Upper lobe of left lung (tissue), 6 donors: ENCODE results near the gene SVEP1. TPM values are rescaled to one million over a fixed set of nuclear protein-coding genes. Genes with fewer than 3 reads are reported as not detected.

Source experiments
- ATAC-seq, 2 donors: fragments of 200-7000 bp; cut with Tn5 transposase; one replicate each; pipeline ENCODE4 v1.9.1; 2022; ENCODE audit warnings: mild to moderate bottlenecking in 2 of 2, moderate library complexity in 2 of 2; ENCODE audit not compliant: low FRiP score in 2 of 2
- DNase-seq, 2 donors: peaks; one replicate each; pipeline ENCODE4 v3.0.0-alpha.2; 2019 to 2020
- H3K27ac ChIP-seq, 4 donors: fragments of 200-600 bp; sonication (generic); one replicate each; pipeline ENCODE4 v1.5.1; 2016 to 2019
- H3K27me3 ChIP-seq, 4 donors: fragments of 200-600 bp; sonication (generic); one replicate each; pipeline ENCODE4 v1.5.1; 2017 to 2019
- H3K36me3 ChIP-seq, 4 donors: fragments of 200-600 bp; sonication (generic); one replicate each; pipeline ENCODE4 v1.5.1; 2016 to 2019
- H3K4me1 ChIP-seq, 4 donors: fragments of 200-600 bp; sonication (generic); one replicate each; pipeline ENCODE4 v1.5.1; 2018 to 2019
- H3K4me3 ChIP-seq, 4 donors: fragments of 200-600 bp; sonication (generic); one replicate each; pipeline ENCODE4 v1.5.1; 2017 to 2019; ENCODE audit warnings: mild to moderate bottlenecking in 2 of 4, moderate library complexity in 1 of 4
- H3K9me3 ChIP-seq, 4 donors: fragments of 200-600 bp; sonication (generic); one replicate each; pipeline ENCODE4 v1.5.1; 2018 to 2019
- CTCF ChIP-seq, 6 experiments: fragments of 450-650 bp in 4 of 6; fragments of 200-600 bp in 2 of 6; sonication (generic) in 2 of 6; IDR thresholded peaks; one replicate each; pipeline ENCODE4 v1.5.1; 2016 to 2019; ENCODE audit warnings: antibody characterized with exemption in 6 of 6
- EP300 ChIP-seq, 4 donors: sonication (generic); formaldehyde crosslinking; IDR thresholded peaks; one replicate each; pipeline ENCODE4 v1.5.1; 2017; ENCODE audit warnings: antibody characterized with exemption in 4 of 4, control low read depth in 2 of 4
- POLR2A ChIP-seq, 4 donors: fragments of 450-650 bp; IDR thresholded peaks; one replicate each; pipeline ENCODE4 v1.5.1; 2016 to 2017; ENCODE audit warnings: antibody characterized with exemption in 4 of 4, mild to moderate bottlenecking in 2 of 4
- POLR2AphosphoS5 ChIP-seq, 2 donors: sonication (generic); formaldehyde crosslinking; IDR thresholded peaks; one replicate each; pipeline ENCODE4 v1.5.1; 2017; ENCODE audit warnings: antibody characterized with exemption in 2 of 2
- WGBS, 2 donors: methylation state at CpG; one replicate each; pipeline ENCODE4 v1.1.5; 2017 to 2018; 5-methylcytosine and 5-hydroxymethylcytosine counted together
- total RNA-seq, 6 donors: library from RNA; depleted of rRNA in 4 of 6; stranded (reverse); fragments of >200 nt in 4 of 6; gene quantifications; one replicate each; pipeline versions ENCODE4 v1.1.0 to v1.2.1, GENCODE V29; 2016 to 2021
- donor health status: DM: no; HTN: no; CAD: no; lungs with moderate emphysema.
- donor health status: DM: no; HTN: yes; CAD: no; lungs with severe emphysema.

Gene SVEP1
- total RNA-seq, 6 donors from 2014 or later: 25.4 to 54.5 (median 33.0) TPM

- ATAC-seq (no peak), DNase-seq (no peak)
- Histone ChIP-seq H3K9me3 (no peaks in the 10 kb centered on the region), H3K4me1 (peaks cover 0 to 8% (median 0%) of the 10 kb centered on the region in 4 donors), H3K27ac (no peak overlapping the region), H3K27me3 (no peaks in the 10 kb centered on the region), H3K36me3 (no peaks in the 10 kb centered on the region), H3K4me3 (no peak overlapping the region)
- TF ChIP-seq POLR2AphosphoS5 (IDR thresholded peaks at IDR 0.05): no peak
- TF ChIP-seq POLR2A (IDR thresholded peaks at IDR 0.05): no peak
- TF ChIP-seq CTCF (IDR thresholded peaks at IDR 0.05): no peak
- TF ChIP-seq EP300 (IDR thresholded peaks at IDR 0.05): no peak
- 79 to 86% methylated on average over 1 of the region's 1 CpG for WGBS, 2 donors
These were observed 248.9 kb downstream of the SVEP1 start for GRCh38 chr9:110330484-110331105.

DNA sequence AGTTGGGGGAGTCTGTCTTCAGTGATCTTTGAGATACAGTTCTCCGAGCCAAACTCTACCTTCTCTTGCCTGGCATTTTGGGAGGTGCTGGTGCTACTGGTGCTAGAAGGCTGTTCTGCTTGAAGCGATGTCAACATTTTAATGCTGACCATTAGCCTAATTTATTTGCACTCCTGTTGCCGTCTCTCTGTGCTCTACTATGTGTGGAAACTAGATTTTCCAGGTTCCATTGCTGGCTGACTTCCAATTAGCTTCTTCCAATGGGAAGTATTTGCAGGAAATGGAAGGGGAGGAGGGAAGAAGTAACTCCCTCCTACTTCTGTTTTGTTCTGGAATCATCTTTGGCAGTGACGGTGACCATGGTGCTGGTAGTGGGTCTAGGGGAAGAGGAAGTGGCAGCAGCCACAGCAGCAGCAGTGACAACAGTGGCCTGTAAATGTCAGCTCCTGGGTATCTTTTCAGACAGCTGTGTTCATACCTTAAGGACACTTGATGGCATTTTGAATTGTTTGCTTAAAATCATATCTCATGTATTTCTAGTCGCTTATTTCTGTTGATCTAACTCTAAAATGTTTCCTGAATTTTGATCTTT, 249.8 kb downstream of the SVEP1 start:
- peak in 1 of 2 donors; percentile 44 for ATAC-seq
- no peaks in the 10 kb centered on the region for H3K36me3 ChIP-seq

DNA sequence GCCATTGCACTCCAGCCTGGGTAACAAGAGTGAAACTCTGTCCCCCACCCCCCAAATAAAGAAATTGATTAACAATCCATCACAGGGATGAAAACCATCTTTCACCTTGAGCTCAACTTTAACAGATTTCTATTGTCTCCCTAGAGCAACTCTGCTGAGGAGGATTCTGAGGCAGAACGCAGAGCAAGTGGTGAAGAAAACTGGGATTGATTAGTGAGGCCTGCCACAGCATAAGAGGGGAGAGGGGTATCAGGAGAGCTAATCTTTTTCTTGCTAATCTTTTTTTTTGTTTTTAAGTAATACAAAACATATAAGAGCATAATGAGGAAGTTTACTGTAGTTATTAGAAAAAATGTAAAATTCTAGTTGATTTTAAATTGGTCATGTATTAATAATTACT, 250.8 kb downstream of the SVEP1 start:
- Histone ChIP-seq H3K27me3 (no peaks in the 10 kb centered on the region), H3K9me3 (no peaks in the 10 kb centered on the region), H3K4me1 (peaks cover 0 to 8% (median 0%) of the 10 kb centered on the region in 4 donors), H3K27ac (no peak overlapping the region), H3K36me3 (no peaks in the 10 kb centered on the region), H3K4me3 (no peak overlapping the region)
- TF ChIP-seq EP300 (IDR thresholded peaks at IDR 0.05) (no peak), CTCF (IDR thresholded peaks at IDR 0.05) (no peak), POLR2AphosphoS5 (IDR thresholded peaks at IDR 0.05) (no peak), POLR2A (IDR thresholded peaks at IDR 0.05) (no peak)
- 79 to 89% methylated on average over 1 of the region's 1 CpG for WGBS, 2 donors
- DNase-seq: no peak
- ATAC-seq: no peak

More for the DNA sequence above, 249.8 kb downstream of the SVEP1 start:
- no peak overlapping the region for H3K4me3 ChIP-seq
- no peaks in the 10 kb centered on the region for H3K27me3 ChIP-seq
- peaks cover 0 to 8% (median 0%) of the 10 kb centered on the region in 4 donors for H3K4me1 ChIP-seq
- no peak for TF ChIP-seq CTCF (IDR thresholded peaks at IDR 0.05)
- TF ChIP-seq EP300 (IDR thresholded peaks at IDR 0.05): no peak
- no peak overlapping the region for H3K27ac ChIP-seq
- peak in 1 of 2 donors; percentile 42 for DNase-seq
- H3K9me3 ChIP-seq: no peaks in the 10 kb centered on the region
- 46 to 60% methylated on average over 5 of the region's 5 CpGs for WGBS, 2 donors

DNA sequence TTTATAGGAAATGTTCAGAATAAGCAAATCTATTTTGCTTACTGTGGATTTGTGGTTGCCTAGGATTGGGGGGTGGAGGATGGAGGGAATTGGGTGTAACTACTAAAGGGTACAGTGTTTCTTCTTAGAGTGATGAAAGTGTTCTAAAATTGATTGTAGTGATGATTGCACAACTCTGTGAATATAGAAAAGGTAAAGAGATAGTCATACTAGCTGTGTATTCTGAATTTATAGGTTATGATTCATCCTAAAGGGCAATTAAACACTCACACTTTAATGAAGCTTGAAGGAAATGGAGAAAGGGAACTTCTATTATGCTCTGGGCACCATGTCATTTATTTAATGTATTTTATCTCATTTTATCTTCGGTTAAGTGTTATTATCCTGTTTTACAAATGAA, 251.8 kb downstream of the SVEP1 start:
- ATAC-seq: no peak
- no peak for DNase-seq
- WGBS, 2 donors: 95% methylated on average over 1 of the region's 1 CpG
- H3K4me3 ChIP-seq: no peak overlapping the region
- no peak overlapping the region for H3K27ac ChIP-seq
- H3K27me3 ChIP-seq: no peaks in the 10 kb centered on the region
- no peaks in the 10 kb centered on the region for H3K36me3 ChIP-seq
- H3K9me3 ChIP-seq: no peaks in the 10 kb centered on the region
- no peak for TF ChIP-seq POLR2AphosphoS5 (IDR thresholded peaks at IDR 0.05)
- no peak for TF ChIP-seq POLR2A (IDR thresholded peaks at IDR 0.05)
- no peak for TF ChIP-seq CTCF (IDR thresholded peaks at IDR 0.05)
- no peak for TF ChIP-seq EP300 (IDR thresholded peaks at IDR 0.05)
- H3K4me1 ChIP-seq: peaks cover 0 to 8% (median 0%) of the 10 kb centered on the region in 4 donors

DNA sequence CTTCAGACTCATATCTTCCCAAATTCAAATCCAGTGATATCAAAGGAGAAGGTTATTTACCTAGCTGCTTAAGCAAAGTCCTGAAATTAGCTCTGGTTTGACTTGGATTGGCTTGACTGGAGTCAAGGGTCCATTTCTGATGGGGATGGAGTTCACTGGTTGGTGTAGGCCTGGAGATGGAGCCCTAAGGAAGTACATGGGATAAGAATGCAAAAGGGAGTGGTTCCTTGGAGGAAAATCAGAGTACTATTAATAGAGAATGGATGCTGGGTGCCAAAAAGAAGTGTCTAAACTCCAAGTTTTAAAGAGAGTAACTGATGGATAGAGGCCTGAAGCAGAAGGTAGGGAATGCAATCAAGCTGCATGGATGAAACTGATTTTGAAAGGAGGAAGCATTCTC, 255.7 kb downstream of the SVEP1 start:
- Histone ChIP-seq H3K4me3 (no peak overlapping the region), H3K36me3 (no peaks in the 10 kb centered on the region), H3K9me3 (no peaks in the 10 kb centered on the region), H3K27me3 (no peaks in the 10 kb centered on the region), H3K27ac (no peak overlapping the region), H3K4me1 (no peaks in the 10 kb centered on the region)
- ATAC-seq (no peak), DNase-seq (no peak)
- TF ChIP-seq POLR2AphosphoS5 (IDR thresholded peaks at IDR 0.05): no peak
- no peak for TF ChIP-seq CTCF (IDR thresholded peaks at IDR 0.05)
- no peak for TF ChIP-seq EP300 (IDR thresholded peaks at IDR 0.05)
- no peak for TF ChIP-seq POLR2A (IDR thresholded peaks at IDR 0.05)
